ENCODE results near the gene NAV2.

NAV2 gene

DNA sequence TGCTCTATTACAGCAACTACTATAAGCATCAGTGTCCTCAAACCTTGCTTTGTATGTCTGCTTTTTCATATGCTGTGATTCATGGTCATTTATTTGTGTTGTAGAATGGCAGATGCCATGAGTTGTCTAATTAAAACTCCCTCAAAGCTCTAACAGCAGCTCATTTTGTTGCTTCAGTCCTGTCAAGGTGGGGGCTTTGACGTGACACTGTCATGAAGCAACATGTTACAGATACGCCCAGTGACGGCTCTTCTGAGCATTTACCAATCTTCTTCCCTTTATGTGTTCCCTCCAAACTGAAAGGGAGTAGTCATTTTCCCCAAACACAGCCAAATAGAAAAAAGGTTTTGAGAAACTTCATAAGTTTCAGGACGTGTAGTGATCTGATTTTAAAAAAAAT lies 340.9 kb downstream of the NAV2 start:
- no peak for DNase-seq (ENCODE audit: extremely low read depth, low read depth)
- TF ChIP-seq, protein P1, sequence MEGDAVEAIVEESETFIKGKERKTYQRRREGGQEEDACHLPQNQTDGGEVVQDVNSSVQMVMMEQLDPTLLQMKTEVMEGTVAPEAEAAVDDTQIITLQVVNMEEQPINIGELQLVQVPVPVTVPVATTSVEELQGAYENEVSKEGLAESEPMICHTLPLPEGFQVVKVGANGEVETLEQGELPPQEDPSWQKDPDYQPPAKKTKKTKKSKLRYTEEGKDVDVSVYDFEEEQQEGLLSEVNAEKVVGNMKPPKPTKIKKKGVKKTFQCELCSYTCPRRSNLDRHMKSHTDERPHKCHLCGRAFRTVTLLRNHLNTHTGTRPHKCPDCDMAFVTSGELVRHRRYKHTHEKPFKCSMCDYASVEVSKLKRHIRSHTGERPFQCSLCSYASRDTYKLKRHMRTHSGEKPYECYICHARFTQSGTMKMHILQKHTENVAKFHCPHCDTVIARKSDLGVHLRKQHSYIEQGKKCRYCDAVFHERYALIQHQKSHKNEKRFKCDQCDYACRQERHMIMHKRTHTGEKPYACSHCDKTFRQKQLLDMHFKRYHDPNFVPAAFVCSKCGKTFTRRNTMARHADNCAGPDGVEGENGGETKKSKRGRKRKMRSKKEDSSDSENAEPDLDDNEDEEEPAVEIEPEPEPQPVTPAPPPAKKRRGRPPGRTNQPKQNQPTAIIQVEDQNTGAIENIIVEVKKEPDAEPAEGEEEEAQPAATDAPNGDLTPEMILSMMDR (IDR thresholded peaks at IDR 0.05; ENCODE audit: low read depth, low read length) = no peak

DNA sequence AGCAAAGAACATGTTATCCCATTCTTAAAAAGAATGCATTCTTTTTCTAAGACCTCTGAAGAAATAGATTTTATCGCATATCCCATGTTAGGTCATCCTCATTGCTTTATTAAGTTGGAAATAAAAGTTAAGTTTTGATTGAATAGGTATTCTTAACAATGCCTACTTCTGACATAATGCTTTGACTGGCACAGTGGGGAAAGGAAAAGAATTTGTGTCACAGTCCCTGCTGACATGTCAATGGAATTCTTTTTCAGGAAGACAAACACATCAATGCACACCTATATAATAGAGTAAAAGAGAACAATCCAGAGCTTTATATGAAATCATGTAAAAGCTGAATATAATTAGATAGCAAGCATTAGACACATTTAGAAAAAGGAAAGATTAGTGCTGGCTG lies 341.9 kb downstream of the NAV2 start:
- TF ChIP-seq, protein P1 (IDR thresholded peaks at IDR 0.05; ENCODE audit: low read depth, low read length) = no peak
- DNase-seq (ENCODE audit: extremely low read depth, low read depth) = no peak

DNA sequence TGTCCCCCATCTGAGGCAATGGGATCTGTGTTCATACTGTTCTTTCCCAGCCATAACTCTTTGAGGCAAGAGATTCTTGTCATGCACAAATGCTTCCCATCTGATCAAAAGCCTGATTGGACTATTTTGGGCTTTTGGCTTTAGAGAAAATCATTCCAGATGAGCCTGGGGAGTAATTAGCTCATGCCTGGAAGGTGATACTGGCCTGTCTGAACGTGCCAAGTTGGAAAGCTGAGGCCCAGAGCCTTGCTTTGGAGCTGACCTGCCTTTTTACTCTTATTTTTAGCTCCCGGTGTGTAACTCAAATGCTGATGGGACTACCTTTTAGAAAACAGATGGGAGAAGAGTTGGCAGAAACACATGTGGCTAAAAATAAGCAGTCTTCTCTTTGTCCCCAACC lies 342.7 kb downstream of the NAV2 start:
- no peak for DNase-seq (ENCODE audit: extremely low read depth, low read depth)
- TF ChIP-seq, protein P1 (IDR thresholded peaks at IDR 0.05; ENCODE audit: low read depth, low read length) = no peak

DNA sequence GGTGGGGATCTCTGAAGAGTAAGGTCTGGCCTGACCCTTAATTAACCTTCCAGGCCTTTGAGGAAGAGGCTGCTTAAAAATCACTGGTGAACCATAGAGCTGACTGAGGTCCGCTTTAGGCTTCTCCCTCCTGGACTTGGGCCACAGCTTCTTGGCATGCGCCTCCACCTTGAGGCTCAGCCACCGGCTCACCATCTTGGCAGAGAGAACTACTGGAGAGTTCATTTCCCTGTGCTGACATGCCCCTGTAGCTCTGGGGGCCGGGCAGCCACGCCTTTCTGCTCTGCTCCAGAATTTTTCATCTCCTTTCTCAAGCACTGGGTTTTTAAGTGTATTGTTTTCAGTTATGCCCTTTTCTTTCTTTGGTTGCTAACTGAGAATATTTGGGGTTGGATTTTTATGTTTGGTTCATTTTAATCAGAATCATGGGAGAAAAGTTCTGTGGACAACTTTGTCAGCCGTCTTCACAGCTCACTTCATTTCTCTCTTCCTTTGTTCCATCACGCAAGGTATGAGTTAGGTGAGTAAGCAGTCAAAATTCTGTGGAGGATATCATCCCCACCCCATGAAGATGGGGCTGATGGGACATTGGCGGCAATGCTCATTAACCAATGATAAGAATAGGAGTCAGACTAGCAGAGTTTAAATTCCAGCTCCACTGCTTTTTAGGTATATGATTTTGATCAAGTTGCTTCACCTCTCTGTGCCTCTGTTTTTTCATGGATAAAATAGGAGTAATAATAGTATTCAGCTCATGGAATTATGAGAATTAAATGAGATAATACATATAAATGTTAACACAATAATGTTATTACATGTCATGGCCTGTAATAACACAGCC lies 343.7 kb downstream of the NAV2 start:
- TF ChIP-seq, protein P1 (IDR thresholded peaks at IDR 0.05; ENCODE audit: low read depth, low read length) = no peak
- DNase-seq (ENCODE audit: extremely low read depth, low read depth) = no peak

DNA sequence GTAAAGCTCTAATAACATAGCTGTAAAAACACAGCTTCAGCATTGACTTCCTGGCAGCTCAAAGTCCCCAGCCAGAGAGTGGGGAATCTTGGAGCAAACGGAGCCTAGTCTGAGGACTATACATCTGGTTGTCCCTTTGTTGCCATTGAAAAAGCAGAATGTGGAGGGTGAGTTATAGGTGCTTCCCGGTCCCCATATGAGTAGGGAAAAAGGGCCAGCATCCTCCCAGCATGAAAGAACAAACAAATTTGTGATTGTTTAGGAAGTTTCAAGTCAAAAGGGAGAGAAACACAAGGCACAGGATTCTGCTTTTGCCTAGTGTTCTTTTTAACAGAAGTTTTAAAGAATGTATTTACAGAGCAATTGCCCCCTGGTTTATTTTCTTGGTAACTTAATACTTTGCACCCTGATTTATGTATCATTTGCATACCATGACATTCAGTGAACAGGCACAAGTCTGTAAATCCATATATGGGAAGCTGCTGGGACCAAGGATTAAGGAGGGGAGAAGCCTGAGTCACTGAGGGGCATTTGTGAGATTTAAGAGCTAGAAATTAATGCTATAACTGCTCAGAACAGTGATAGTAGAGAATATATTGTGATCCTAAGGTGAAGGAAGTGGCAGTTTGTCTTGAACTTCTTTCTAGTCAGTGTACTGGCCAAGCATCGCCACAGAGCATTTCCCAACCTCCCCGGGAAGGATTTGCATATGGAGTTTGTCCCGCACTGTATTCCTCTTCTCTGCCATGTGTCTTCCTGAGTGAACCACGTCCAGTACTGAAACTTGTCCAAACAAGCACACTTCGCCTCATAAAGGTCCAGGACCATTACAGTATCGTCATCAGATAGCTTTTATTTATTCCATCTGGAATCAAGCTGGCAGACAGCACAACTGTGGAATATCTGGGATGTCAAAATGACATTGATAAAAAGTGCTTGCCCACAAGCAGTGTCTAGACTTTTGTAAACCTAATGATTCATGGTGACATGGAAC lies 344.6 kb downstream of the NAV2 start:
- peak; percentile 31 for DNase-seq (ENCODE audit: extremely low read depth, low read depth)
- TF ChIP-seq, protein P1 (IDR thresholded peaks at IDR 0.05; ENCODE audit: low read depth, low read length) = no peak

DNA sequence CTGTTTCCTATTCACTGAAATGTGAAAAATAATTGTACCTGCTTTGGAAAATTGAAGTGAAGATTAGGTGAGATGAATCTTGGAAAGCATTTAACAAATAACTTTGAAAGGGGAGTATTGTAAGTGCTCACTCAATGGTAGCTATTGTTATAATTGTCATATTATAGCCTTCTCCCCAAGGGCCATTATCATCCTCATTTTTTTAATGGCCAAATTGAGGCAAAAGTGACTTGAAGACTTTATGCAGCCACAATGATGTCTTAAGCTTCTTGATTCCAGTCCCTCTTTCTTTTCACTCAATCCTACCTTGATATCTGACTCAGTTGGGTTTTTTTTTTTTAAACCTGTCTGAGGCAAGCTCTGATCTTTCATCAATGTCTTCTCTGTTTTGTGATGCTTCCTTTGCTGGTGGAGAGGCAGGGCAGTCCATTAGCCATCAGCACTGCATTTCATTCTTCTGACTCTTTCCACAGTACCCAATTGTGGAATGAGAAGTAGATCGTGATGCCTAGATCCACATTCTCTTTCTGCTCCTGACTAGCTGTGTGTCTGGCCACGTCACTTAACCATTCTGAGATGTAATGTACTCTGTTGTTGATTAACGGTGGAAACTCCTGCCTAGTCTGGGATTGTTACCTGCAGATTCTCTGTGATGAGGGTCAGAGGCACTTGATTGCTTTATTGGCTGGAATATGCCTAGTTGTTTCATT lies 346.3 kb downstream of the NAV2 start:
- TF ChIP-seq, protein P1 (IDR thresholded peaks at IDR 0.05; ENCODE audit: low read depth, low read length) = no peak

More for the DNA sequence above, 346.3 kb downstream of the NAV2 start:
- DNase-seq (ENCODE audit: extremely low read depth, low read depth) = no peak

Data from AG09319 (cell line).